GM20431 (cell line): ENCODE data around the gene FSCB.
"Not testable (repeated sequence)": the region's sequence is repeated elsewhere in the genome, so short reads cannot be mapped to it uniquely, and the experiment has no call there.

Experiments
- in situ Hi-C: fragments of 300-500 bp; cut with MseI, MboI; formaldehyde crosslinking; loops from one replicate; pipeline ENCODE4 v1.15.0; 2020; ENCODE audit warnings: low sequenced_read_pairs; ENCODE audit not compliant: unreplicated experiment

Gene FSCB, protein sequence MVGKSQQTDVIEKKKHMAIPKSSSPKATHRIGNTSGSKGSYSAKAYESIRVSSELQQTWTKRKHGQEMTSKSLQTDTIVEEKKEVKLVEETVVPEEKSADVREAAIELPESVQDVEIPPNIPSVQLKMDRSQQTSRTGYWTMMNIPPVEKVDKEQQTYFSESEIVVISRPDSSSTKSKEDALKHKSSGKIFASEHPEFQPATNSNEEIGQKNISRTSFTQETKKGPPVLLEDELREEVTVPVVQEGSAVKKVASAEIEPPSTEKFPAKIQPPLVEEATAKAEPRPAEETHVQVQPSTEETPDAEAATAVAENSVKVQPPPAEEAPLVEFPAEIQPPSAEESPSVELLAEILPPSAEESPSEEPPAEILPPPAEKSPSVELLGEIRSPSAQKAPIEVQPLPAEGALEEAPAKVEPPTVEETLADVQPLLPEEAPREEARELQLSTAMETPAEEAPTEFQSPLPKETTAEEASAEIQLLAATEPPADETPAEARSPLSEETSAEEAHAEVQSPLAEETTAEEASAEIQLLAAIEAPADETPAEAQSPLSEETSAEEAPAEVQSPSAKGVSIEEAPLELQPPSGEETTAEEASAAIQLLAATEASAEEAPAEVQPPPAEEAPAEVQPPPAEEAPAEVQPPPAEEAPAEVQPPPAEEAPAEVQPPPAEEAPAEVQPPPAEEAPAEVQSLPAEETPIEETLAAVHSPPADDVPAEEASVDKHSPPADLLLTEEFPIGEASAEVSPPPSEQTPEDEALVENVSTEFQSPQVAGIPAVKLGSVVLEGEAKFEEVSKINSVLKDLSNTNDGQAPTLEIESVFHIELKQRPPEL

DNA sequence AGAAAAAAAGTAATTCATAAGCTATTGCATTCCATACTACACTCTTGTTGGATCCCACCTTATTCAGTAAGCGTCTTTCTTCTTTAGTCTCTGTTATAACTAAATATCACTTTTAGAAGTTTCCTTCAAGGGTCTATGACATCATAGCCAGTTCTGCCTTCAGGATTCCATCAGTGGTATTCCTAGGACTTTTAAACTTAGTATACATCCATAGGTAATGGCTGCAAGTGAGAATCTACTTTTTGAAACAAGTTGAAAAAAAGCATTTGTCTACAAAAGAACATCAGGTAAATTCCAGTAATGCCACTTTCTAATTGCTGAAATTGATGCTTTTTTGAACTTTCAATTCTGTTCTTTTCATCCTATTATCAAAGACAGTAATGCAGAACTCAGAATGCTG, at the start of gene FSCB:
Gene FSCB, minus strand, starts transcription at position 101 of the 400 bp plus-strand sequence. CDS start 296 bp downstream, outside the sequence.
- in situ Hi-C loops, result no loop called here

DNA sequence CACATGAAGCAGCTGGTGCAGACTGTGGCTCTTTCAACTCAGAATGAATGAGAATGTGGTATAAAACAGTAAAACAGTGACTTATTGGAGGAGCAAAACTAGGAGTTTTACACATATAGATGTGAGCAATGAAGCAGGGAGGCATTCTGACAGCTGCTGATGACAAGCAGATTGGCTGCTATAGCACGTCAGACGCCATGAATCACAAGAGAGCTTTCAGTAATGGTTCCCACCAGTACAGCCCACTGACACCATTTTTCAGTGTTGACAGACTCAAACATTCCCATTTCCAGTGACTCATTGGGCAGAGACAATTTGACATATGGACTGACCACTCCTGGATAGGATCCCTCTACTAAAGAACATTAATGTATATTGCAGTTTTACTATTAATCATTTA, 24.6 kb upstream of the FSCB start:
- in situ Hi-C loops, result no loop called here

DNA sequence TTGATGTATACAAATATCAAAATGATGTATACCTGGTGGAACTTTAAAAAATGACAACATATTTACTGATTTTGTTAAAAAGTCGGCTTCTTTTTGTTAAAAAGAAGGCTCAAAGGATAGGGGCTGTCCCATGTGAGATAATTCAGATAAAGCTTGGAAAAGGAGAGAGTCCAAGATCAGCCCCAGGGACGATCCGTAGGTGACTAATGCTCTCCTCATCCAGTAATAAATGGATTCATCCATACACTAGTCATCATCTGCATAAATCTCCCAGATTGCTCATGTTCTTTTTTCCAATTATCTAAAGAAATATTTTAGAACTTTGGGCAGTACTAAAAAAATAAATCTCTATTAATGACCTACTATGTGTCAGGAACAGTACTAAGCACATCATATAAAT, 23.4 kb upstream of the FSCB start:
- in situ Hi-C loops, result no loop called here

DNA sequence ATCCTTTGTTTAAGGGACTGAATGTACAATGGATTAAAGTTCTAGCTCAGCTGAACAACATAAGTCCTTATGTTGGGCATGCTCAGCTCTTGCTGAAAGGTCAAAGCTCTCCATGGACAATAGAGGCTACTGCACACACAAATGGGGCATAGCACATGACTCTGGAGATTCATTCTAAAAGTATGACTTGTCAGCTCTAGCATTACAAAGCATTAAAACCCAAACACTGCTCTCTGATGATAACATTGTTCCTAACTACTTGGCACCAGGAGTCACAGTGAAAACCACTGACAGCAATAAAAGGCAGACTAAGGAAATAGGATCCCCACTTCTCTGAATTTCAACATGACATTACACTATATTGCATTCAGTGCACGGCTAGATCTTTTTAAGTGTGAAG, 21.9 kb upstream of the FSCB start:
- in situ Hi-C loops, result no loop called here

DNA sequence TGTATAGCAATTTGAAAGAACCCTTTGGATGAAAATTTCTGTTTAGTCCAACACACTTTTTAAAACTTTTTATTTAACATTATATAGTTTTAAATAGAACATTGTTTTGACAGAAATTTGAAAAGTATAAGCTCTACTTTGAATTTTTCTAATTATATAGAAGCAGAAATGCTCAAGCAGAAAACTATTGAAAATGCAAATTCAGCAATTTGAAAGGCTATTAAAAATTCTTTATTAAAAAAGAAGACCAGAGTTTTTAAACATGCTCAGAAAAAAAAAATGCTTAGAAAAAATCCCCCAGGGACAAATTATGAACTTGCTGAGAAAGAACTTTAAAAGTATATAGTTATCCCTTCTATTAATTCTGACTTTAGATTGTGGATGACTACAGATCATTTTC, 21.1 kb upstream of the FSCB start:
- in situ Hi-C loops, result no loop called here

DNA sequence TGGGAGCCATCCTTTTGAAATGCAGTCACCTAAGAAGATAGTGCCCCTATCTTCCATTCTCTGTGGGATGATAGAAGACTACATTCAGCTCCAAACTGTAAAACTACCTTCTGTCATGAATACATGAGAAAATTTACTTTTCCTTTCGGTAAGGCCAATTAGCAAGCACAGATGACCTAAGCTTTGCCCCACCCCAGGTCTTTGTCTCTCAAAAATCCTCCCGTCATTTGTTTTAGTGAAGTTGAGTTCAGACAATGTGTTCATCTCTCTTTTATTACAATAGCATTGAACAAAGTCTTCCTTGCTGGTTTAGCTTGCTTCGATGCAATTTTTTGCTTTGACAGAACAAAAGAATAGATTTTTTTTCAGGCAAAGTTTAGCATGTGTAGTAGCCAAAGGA, 18.2 kb upstream of the FSCB start:
- in situ Hi-C loops, result no loop called here

DNA sequence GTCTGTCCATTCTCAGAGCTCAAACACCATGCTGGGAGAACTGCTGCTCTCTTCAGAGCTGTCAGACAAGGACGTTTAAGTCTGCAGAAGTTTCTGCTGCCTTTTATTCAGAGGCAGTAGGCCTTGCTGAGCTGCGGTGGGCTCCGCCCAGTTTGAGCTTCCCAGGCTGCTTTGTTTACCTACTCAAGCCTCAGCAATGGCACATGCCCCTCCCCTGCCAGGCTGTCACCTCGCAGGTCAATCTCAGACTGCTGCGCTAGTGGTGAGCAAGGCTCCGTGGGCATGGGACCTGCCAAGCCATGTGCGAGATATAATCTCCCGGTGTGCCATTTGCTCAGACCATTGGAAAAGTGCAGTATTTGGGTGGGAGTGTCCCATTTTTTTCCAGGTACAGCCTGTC, 8.6 kb upstream of the FSCB start:
- in situ Hi-C loops, result not testable (repeated sequence)

DNA sequence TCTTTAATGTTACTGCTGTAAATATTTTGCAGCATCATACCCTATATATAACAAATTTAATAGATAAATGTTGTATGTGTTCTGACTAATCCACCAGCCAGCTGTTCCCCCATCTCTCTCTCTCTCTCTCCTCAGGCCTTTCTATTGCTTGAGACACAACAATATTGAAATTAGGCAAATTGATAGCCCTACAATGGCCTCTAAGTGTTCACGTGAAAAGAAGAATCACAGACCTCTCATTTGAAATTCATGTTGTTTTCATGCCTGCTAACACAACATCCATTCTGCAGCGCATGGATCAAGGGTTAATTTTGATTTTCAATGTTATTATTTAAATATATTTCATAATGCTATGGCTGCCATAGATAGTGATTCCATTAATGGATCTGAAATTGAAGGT, 1.8 kb upstream of the FSCB start:
- in situ Hi-C loops, result no loop called here

DNA sequence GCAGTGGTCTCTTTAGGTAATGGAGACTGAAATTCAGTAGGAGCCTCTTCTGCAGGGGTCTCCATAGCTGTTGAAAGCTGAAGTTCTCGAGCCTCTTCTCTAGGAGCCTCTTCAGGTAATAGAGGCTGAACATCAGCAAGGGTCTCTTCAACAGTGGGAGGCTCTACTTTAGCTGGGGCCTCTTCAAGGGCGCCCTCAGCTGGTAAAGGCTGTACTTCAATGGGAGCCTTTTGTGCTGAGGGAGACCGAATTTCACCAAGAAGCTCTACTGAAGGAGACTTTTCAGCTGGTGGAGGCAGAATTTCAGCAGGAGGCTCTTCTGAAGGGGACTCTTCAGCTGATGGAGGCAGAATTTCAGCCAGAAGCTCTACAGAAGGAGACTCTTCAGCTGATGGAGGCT, 1.5 kb downstream of the FSCB start:
- in situ Hi-C loops, result no loop called here

DNA sequence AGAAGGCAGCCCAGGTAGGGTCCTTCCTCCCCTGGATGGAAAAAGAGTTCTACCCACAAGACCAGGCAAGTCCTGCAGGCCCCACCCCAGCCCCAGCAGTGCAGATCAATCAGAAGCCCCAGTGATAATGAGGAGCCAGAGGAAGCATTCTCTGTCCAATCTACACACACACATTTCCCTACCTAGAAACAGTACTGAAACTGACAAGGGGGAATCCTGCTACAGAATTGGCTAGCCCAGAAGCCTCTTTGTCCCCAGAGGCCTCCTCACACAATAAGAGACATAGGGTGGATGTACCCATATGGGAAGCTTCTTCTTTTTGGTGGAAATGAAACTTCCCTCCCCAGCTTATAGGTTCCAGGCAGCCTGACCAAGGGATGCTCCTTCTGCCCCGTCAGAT, 9.9 kb downstream of the FSCB start:
- in situ Hi-C loops, result no loop called here

DNA sequence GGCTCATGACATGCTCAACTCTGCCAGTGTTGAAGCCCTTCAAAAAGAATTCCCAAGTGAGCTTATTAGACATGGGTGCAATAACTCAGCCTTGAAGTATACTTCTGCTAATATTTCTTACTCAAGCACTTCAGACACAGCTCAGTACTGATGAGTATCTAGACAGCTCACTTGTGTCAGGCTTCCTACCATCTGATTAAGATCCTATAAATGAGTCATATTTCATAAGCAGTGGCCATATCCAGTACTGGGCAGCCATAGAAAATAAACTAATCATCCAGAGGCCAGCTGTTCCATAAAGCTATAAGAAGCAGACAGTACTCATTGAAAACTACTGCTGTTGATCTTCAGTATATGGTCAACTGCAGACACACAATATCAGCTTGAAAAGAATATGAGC, 12.9 kb downstream of the FSCB start:
- in situ Hi-C loops, result no loop called here

DNA sequence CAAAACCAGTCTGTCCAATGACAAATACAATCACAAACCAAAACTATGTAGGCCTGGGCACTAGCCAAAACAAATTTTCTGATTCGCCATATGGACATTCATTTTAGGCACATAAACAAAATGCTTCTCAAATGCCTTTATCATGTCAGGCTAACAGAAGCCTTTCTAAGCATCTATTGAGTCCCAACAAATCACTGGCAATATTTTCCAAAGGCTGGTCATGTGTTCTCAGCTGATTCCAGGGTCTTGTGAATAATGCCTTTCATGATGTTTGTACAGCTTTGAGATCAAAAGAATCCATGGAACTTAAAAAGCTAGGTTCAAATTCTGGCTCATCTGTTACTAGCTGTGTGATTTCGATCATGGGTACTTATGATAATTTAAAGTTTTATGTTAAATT, 16.1 kb downstream of the FSCB start:
- in situ Hi-C loops, result no loop called here

DNA sequence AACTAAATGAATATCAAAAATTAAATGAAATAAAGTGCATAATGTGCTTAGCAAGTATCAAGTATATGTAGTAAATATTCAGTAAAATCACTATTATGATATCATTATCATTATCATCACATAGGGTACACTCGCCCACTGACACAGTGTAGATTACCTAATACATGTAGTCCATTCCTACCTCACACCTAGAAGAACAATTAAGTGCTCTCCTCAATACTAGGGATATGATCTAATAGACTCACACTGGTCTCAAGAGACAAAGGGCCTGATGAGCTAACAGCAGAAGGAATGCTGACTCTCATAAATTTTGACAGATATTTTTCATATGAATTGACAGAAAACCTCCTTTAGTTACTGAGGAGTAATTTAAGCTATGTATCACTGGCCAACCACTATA, 29.1 kb downstream of the FSCB start:
- in situ Hi-C loops, result no loop called here

DNA sequence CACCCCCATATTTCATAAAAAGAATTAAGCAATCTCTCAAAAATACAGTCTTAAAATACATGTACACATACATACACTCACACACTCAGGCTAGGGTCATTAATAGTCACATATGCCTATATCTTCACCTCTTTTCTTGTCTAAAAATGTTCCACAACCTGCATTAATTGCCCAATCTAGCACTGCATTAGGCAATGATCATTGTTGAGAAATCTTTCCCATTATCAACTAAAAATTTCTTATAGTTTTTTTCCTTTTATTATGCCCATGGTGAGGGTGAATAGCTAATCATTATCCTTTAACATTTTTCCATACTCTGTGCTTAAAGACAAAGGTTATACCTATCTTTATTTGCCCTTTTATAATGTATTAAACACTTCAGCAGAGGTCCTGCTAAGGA, 38.3 kb downstream of the FSCB start:
- in situ Hi-C loops, result no loop called here

DNA sequence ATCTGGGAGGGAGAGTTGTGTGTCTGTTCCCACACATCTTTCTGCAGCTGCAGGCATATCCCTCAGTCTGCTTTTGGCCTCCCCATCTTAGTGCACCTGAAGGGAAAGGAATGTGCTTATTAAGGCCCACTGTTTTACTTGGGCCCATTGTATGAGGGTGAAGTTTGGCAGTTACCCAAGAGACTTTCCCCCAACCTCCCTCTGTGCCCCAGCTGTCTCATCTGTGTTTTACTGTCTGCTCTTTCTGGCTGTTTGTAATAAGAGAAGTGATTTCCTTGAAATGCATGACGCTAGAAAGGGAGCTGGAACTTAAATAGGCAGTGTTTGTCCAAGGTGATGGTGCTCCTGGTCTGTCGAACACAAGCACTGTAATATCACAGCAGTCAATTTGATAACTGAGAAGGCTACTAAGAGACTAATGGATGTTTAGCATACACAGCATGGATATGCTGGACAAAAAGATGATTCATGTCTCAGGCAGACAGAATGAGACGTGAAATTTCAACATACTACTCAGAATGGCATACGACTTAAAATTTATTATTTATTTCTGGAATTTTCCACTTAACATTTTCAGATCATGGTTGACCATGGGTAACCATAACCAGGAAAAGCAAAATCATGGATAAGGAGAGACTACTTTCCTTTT, 43.6 kb downstream of the FSCB start:
- in situ Hi-C loops, result no loop called here

DNA sequence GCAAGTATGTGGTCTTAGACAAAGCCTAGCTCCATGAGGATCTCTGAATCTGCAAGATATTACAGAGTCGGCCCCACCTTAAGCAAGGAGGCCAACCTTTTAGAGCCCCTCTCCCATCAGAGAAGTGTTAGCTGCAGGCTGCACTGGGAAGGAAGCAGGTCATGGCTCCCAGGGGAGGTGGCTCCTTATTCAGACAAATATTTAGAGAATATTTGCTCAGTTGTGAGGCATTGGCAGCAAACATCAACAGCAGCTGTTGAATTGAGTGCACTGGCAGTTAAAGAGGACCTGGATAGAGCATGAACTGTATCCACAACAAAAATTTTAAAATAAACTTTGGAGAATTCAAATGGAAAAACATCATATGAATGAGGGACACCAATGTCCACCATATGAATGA, 44.7 kb downstream of the FSCB start:
- in situ Hi-C loops, result no loop called here

DNA sequence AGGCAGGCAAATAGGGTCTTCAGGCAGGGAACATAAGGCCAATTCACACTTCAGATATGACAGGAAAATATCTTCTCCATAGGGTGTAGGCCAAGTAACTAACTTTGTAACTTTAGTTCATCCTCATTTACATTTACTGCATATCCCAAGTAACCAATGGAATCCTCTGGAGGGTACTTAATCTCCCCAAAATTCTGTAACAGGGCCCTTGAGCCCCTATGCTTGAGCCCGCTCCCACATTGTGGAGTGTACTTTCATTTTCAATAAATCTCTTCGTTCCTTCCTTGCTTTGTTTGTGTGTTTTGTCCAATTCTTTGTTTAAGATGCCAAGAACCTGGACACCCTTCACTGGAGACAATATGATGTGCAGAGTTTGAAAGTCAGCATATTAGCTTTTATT, 45.3 kb downstream of the FSCB start:
- in situ Hi-C loops, result no loop called here
